ENCODE measurements around the gene DLGAP1. TPM values are rescaled to one million over a fixed set of nuclear protein-coding genes. Genes with fewer than 3 reads are reported as not detected.

DLGAP1 gene
- total RNA-seq, 1 experiment from 2014 or later: 23.2 TPM

- TF ChIP-seq, protein P1, sequence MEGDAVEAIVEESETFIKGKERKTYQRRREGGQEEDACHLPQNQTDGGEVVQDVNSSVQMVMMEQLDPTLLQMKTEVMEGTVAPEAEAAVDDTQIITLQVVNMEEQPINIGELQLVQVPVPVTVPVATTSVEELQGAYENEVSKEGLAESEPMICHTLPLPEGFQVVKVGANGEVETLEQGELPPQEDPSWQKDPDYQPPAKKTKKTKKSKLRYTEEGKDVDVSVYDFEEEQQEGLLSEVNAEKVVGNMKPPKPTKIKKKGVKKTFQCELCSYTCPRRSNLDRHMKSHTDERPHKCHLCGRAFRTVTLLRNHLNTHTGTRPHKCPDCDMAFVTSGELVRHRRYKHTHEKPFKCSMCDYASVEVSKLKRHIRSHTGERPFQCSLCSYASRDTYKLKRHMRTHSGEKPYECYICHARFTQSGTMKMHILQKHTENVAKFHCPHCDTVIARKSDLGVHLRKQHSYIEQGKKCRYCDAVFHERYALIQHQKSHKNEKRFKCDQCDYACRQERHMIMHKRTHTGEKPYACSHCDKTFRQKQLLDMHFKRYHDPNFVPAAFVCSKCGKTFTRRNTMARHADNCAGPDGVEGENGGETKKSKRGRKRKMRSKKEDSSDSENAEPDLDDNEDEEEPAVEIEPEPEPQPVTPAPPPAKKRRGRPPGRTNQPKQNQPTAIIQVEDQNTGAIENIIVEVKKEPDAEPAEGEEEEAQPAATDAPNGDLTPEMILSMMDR (conservative IDR thresholded peaks at IDR 0.05): no peak
- Histone ChIP-seq H2AK5ac (ENCODE audit: insufficient read length, low read length) (no peak overlapping the region), H3K23me2 (ENCODE audit: insufficient read length, low read depth, low read length, poor library complexity, severe bottlenecking) (no peaks in the 10 kb centered on the region), H3K9me3 (ENCODE audit: control insufficient read depth, low read depth, low read length) (no peaks in the 10 kb centered on the region), H3T11ph (ENCODE audit: low read length) (no peak overlapping the region), H3K79me2 (ENCODE audit: insufficient read depth, low read length) (no peaks in the 10 kb centered on the region), H2BK12ac (ENCODE audit: insufficient read length, low read depth, low read length) (no peak overlapping the region), H2BK5ac (ENCODE audit: insufficient read length, low read length) (no peak overlapping the region), H3K4me2 (ENCODE audit: insufficient read depth, insufficient read length, low read length) (no peak overlapping the region), H3K27ac (ENCODE audit: insufficient read length, low read depth, low read length) (no peak overlapping the region), H4K91ac (ENCODE audit: insufficient read length, low read depth, low read length) (no peak overlapping the region), H3K4ac (ENCODE audit: low read depth, low read length) (no peak overlapping the region), H4K5ac (ENCODE audit: insufficient read length, low read depth, low read length) (no peak overlapping the region), H3K56ac (ENCODE audit: insufficient read length, low read depth, low read length) (no peak overlapping the region), H2BK20ac (ENCODE audit: low read depth, low read length, poor library complexity, severe bottlenecking) (no peak overlapping the region), H3K14ac (ENCODE audit: insufficient read depth, low read length) (no peak overlapping the region), H3K79me1 (ENCODE audit: insufficient read depth, low read depth, low read length, poor library complexity, severe bottlenecking) (no peaks in the 10 kb centered on the region), H2BK15ac (ENCODE audit: low read depth, low read length) (no peak overlapping the region), H4K20me1 (ENCODE audit: control insufficient read depth, insufficient read depth, insufficient read length) (no peaks in the 10 kb centered on the region), H2AFZ (ENCODE audit: low read length) (no peak overlapping the region), H4K8ac (replicated peaks; ENCODE audit: insufficient read length, low read depth, low read length) (no peak overlapping the region), H3K4me1 (ENCODE audit: insufficient read depth, low read length) (no peaks in the 10 kb centered on the region), H3K18ac (ENCODE audit: insufficient read length, low read depth, low read length) (no peak overlapping the region), H3K27me3 (ENCODE audit: insufficient read depth, low read length) (no peaks in the 10 kb centered on the region), H2BK120ac (ENCODE audit: low read depth, low read length, poor library complexity, severe bottlenecking) (no peak overlapping the region), H3K9ac (ENCODE audit: extremely low read depth, insufficient read length, low read length) (no peak overlapping the region), H3K23ac (ENCODE audit: insufficient read length, low read depth, low read length) (no peak overlapping the region)
- Mint-ChIP-seq H3K4me3 (no peak overlapping the region), H3K9me3 (no peaks in the 10 kb centered on the region), H3K36me3 (ENCODE audit: insufficient read depth in 1 of 3, low read depth in 3 of 3) (peaks cover 0 to 2% (median 0%) of the 10 kb centered on the region in 3 experiments; a peak in 1 of 7 replicates), H3K27ac (no peak overlapping the region; a peak in 1 of 7 replicates), H3K4me1 (peaks cover 0 to 6% of the 10 kb centered on the region in 2 experiments; a peak in 1 of 4 replicates), H3K27me3 (ENCODE audit: low read depth) (no peaks in the 10 kb centered on the region)
- DNase-seq: no peak
- WGBS (ENCODE audit: extremely low coverage, insufficient read length, low lambda C conversion rate): no CpG with 5 or more reads among the region's 4 CpGs
Measured at GRCh38 chr18:3713166-3713565, 741.9 kb downstream of the DLGAP1 start.
